Hepatocyte (in vitro differentiated cells): Measurements from ENCODE around the gene TAS2R60. TPM values are rescaled to one million over a fixed set of nuclear protein-coding genes. Genes with fewer than 3 reads are reported as not detected.

Experiments
- DNase-seq: peaks from one replicate; pipeline ENCODE4 v3.0.0-alpha.2; 2016; ENCODE audit warnings: low spot score
- H2AFZ ChIP-seq: fragments of 200-600 bp; sonication (generic); 2 replicates; pipeline ENCODE4 v1.6.0; 2016; ENCODE audit warnings: antibody characterized with exemption, mild to moderate bottlenecking
- H3K27ac ChIP-seq: fragments of 200-600 bp; sonication (generic); 2 replicates; pipeline ENCODE4 v1.5.1; 2016; ENCODE audit warnings: mild to moderate bottlenecking
- H3K27me3 ChIP-seq: fragments of 200-600 bp; sonication (generic); 2 replicates; pipeline ENCODE4 v1.6.1; 2016
- H3K36me3 ChIP-seq: fragments of 200-600 bp; sonication (generic); replicated peaks from 2 replicates; pipeline ENCODE4 v1.5.1; 2016; ENCODE audit warnings: low read depth; ENCODE audit not compliant: insufficient read depth
- H3K4me1 ChIP-seq: fragments of 200-600 bp; sonication (generic); 2 replicates; pipeline ENCODE4 v1.5.1; 2016; ENCODE audit warnings: mild to moderate bottlenecking, moderate library complexity; ENCODE audit not compliant: insufficient read depth
- H3K4me2 ChIP-seq: fragments of 200-600 bp; sonication (generic); 2 replicates; pipeline ENCODE4 v1.6.0; 2016
- H3K4me3 ChIP-seq: fragments of 200-600 bp; sonication (generic); 2 replicates; pipeline ENCODE4 v1.5.1; 2016; ENCODE audit warnings: mild to moderate bottlenecking
- H3K79me2 ChIP-seq: fragments of 200-600 bp; sonication (generic); 2 replicates; pipeline ENCODE4 v1.6.0; 2017; ENCODE audit warnings: mild to moderate bottlenecking
- H3K9me2 ChIP-seq: fragments of 200-600 bp; sonication (generic); replicated peaks from 2 replicates; pipeline ENCODE4 v1.6.0; 2017; ENCODE audit warnings: mild to moderate bottlenecking; ENCODE audit not compliant: insufficient read depth
- H3K9me3 ChIP-seq: fragments of 200-600 bp; sonication (generic); 2 replicates; pipeline ENCODE4 v1.5.1; 2016; ENCODE audit warnings: low read depth, mild to moderate bottlenecking
- H4K20me1 ChIP-seq: fragments of 200-600 bp; sonication (generic); 2 replicates; pipeline ENCODE4 v1.6.0; 2016; ENCODE audit warnings: mild to moderate bottlenecking; ENCODE audit not compliant: insufficient read depth, poor library complexity, severe bottlenecking
- EZH2 ChIP-seq: fragments of 200-600 bp; sonication (generic); IDR thresholded peaks from 2 replicates; pipeline ENCODE4 v1.6.1; 2016; ENCODE audit warnings: antibody characterized with exemption, mild to moderate bottlenecking, borderline replicate concordance
- EZH2phosphoT487 ChIP-seq: fragments of 200-600 bp; sonication (generic); IDR thresholded peaks from one replicate; pipeline ENCODE4 v1.6.1; 2018; ENCODE audit warnings: antibody characterized with exemption, mild to moderate bottlenecking, low read depth, moderate library complexity; ENCODE audit not compliant: unreplicated experiment, severe bottlenecking
- WGBS: methylation state at CpG from one replicate; pipeline ENCODE4 v1.1.6; 2016; ENCODE audit warnings: low lambda C conversion rate; ENCODE audit errors: missing lambda C conversion rate; 5-methylcytosine and 5-hydroxymethylcytosine counted together
- polyA plus RNA-seq: library from polyadenylated mRNA; unstranded; fragments of >200 nt; fragmentation: Nextera tagmentation; extraction: Ambion mirVana; gene quantifications from 2 replicates; pipeline ENCODE4 v1.2.1, GENCODE V29; 2016
- total RNA-seq: library from RNA; depleted of rRNA; stranded (reverse); fragments of >200 nt; gene quantifications from 2 replicates; pipeline ENCODE4 v1.2.3, GENCODE V29; 2014
- TF ChIP-seq, protein P1 (sequence below): fragments of 200-600 bp; sonication (generic); IDR thresholded peaks from 2 replicates; pipeline ENCODE4 v1.5.1; 2016; ENCODE audit warnings: antibody characterized with exemption, mild to moderate bottlenecking; ENCODE audit not compliant: poor library complexity

The TAS2R60 gene
- total and polyA plus RNA-seq, 2 experiments from 2014 or later = not detected

DNA sequence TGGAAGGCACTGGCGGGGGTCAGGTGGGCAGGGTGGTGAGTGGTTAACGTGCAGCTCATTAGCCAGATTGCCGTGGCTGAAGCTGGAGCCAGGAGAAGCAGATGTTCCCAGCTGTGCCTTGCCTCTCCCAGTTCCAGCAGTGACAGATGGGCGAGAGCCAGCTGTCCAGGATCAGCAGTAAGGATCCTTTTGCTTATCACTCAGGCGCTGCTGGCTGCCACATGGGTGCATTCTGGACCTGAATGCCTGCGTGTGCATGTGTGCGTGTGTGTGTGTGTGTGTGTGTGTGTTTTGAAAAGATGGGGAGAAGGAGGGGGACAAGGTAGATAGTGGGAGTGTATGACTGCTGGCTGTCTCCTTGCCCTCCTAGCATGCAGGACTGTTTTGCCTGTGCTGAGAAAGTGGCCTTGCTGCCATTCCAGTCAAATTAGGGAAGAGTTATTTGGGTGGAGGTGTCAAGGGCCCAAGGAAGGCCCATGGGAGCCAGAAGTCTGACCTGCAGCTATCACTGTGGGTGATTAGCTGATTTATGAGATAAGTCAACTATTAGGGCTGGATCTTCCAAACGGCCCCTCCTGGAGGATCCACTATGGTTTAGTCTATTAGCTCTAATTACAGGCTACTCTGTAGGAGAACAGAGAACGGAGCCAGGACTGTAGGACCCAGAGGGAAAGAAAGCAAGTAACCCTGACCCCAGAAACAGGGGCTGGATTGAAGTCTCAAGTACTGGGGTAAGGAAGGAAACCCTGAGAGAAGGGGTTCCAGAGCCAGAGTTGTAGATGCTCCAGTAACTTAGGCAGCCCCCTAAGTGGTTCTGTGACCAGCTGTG is 37.9 kb upstream of the TAS2R60 start:
- Histone ChIP-seq H3K4me3 (no peak overlapping the region), H3K4me1 (peaks cover 34% of the 10 kb centered on the region), H4K20me1 (no peaks in the 10 kb centered on the region), H3K27ac (no peak overlapping the region), H2AFZ (no peak overlapping the region), H3K27me3 (no peaks in the 10 kb centered on the region), H3K4me2 (peak overlapping the region; percentile 11), H3K79me2 (peaks cover 4% of the 10 kb centered on the region), H3K36me3 (no peaks in the 10 kb centered on the region), H3K9me3 (no peaks in the 10 kb centered on the region), H3K9me2 (no peaks in the 10 kb centered on the region)
- no peak for DNase-seq
- WGBS = 49% methylated on average over 9 of the region's 9 CpGs
- TF ChIP-seq EZH2 (no peak), EZH2phosphoT487 (no peak)
- TF ChIP-seq, protein P1, sequence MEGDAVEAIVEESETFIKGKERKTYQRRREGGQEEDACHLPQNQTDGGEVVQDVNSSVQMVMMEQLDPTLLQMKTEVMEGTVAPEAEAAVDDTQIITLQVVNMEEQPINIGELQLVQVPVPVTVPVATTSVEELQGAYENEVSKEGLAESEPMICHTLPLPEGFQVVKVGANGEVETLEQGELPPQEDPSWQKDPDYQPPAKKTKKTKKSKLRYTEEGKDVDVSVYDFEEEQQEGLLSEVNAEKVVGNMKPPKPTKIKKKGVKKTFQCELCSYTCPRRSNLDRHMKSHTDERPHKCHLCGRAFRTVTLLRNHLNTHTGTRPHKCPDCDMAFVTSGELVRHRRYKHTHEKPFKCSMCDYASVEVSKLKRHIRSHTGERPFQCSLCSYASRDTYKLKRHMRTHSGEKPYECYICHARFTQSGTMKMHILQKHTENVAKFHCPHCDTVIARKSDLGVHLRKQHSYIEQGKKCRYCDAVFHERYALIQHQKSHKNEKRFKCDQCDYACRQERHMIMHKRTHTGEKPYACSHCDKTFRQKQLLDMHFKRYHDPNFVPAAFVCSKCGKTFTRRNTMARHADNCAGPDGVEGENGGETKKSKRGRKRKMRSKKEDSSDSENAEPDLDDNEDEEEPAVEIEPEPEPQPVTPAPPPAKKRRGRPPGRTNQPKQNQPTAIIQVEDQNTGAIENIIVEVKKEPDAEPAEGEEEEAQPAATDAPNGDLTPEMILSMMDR = no peak

DNA sequence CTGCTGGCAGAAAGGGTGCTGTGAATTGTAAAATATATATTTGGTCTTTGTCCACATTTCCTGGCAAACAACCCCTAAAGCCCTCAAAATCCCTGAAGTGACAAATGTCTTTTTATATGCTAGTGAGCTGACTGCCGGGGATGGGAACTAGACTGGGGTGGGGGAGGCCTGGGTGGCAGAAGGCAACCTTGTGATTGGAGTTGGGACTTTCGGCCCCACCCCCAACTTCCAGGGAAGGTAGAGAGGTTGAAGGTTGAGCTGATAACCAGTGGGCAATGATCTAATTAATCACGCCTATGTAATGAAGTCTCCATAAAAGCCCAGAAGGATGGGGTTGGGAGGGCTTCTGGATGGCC is 37.3 kb upstream of the TAS2R60 start:
- Histone ChIP-seq H3K4me2 (peak overlapping the region; percentile 11), H3K27me3 (no peaks in the 10 kb centered on the region), H3K4me1 (peaks cover 40% of the 10 kb centered on the region), H3K4me3 (no peak overlapping the region), H2AFZ (no peak overlapping the region), H4K20me1 (no peaks in the 10 kb centered on the region), H3K79me2 (peaks cover 4% of the 10 kb centered on the region), H3K27ac (no peak overlapping the region), H3K36me3 (no peaks in the 10 kb centered on the region), H3K9me3 (no peaks in the 10 kb centered on the region), H3K9me2 (no peaks in the 10 kb centered on the region)
- DNase-seq = no peak
- WGBS = 64% methylated on average over 3 of the region's 3 CpGs
- no peak for TF ChIP-seq EZH2phosphoT487
- no peak for TF ChIP-seq EZH2
- TF ChIP-seq, protein P1 = no peak

DNA sequence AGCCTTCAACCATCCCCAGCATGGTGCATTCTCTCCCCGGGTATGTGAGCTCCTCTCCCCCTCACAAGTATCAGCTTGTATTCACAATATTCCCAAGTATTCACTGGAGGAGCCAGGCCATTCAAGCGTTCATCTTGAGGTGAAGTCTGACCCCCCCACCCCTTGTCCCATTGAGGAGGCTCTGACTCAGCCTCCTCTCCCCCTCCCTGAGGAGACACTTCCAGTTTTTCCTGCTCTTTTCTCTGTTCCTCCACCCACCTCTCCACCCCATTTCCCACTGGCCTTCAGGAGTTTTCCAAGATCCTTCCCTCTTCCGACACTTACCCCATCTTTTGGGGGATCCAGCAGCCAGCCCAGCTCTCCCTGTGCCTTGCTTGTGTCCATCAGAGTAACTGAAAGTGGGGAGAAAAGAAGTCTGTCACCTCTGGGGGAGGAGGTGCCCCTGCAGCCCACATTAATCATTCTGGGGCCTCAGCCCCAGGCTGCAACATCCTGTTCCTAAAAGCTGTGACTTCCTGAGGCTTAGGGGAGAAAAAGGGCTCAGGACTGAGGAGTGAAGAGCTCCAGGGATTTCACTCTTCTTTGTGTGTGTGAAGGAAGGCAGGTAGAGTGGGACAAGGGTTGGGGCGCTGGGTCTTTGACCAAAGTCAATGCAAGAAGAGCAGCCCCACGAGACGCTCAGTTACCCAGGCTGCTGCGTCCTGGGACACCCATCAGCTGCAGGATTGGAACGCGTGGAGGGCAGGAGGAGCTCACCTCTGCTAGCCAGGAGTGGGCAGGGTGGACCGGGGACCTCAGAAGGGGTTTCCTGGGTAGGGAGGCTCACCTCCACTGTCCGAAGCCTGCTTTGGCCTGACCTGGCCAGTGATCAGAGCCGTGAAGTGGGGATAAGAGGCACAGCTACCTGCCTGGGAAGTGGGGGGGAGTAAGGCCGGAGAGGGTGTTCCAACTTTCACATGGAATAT is 35.7 kb upstream of the TAS2R60 start:
- Histone ChIP-seq H3K4me3 (peak overlapping the region; percentile 12), H3K4me1 (peaks cover 52% of the 10 kb centered on the region), H3K9me3 (no peaks in the 10 kb centered on the region), H3K79me2 (peaks cover 4% of the 10 kb centered on the region), H2AFZ (peak overlapping the region; percentile 84), H3K27ac (peak overlapping the region; percentile 34), H3K36me3 (no peaks in the 10 kb centered on the region), H3K27me3 (no peaks in the 10 kb centered on the region), H3K9me2 (no peaks in the 10 kb centered on the region), H3K4me2 (peak overlapping the region; percentile 84), H4K20me1 (no peaks in the 10 kb centered on the region)
- TF ChIP-seq, protein P1 = no peak
- TF ChIP-seq EZH2 (no peak), EZH2phosphoT487 (no peak)
- WGBS = 33% methylated on average over 13 of the region's 13 CpGs
- DNase-seq = no peak
